IMR-90 (cell line): ENCODE measurements around the gene GRB10.

Experiments used
- BHLHE40 ChIP-seq: fragments of 150-350 bp; IDR thresholded peaks from 2 replicates; pipeline ENCODE4 v1.6.1; 2016; ENCODE audit warnings: mild to moderate bottlenecking, low read depth, low read length
- CEBPB ChIP-seq: IDR thresholded peaks from 2 replicates; pipeline ENCODE4 v1.6.1; 2012; ENCODE audit warnings: low read depth, low read length, improper control_type of control experiment
- CTCF ChIP-seq: conservative IDR thresholded peaks from 2 replicates; pipeline ENCODE4 v1.5.1; 2012; ENCODE audit warnings: mild to moderate bottlenecking, low read depth, low read length, improper control_type of control experiment
- FOS ChIP-seq: fragments of 150-350 bp; IDR thresholded peaks from 2 replicates; pipeline ENCODE4 v1.6.1; 2016; ENCODE audit warnings: low read depth, low read length
- MXI1 ChIP-seq: IDR thresholded peaks from 2 replicates; pipeline ENCODE4 v1.6.1; 2012; ENCODE audit warnings: low read depth, mild to moderate bottlenecking, low read length, moderate library complexity, borderline replicate concordance
- NFE2L2 ChIP-seq: fragments of 150-350 bp; IDR thresholded peaks from 2 replicates; pipeline ENCODE4 v1.6.1; 2016; ENCODE audit warnings: low read depth, mild to moderate bottlenecking, low read length
- POLR2A ChIP-seq: IDR thresholded peaks from 2 replicates; pipeline ENCODE4 v1.6.1; 2012; ENCODE audit warnings: mild to moderate bottlenecking, low read depth, low read length
- RCOR1 ChIP-seq: IDR thresholded peaks from 2 replicates; pipeline ENCODE4 v1.6.1; 2012; ENCODE audit warnings: mild to moderate bottlenecking, low read length, improper control_type of control experiment; ENCODE audit not compliant: insufficient replicate concordance

GRCh38 chr7:50590535-50590934, 192.2 kb downstream of the GRB10 start:
- TF ChIP-seq FOS (no peak), CTCF (no peak), POLR2A (no peak), CEBPB (no peak), NFE2L2 (no peak), BHLHE40 (no peak), RCOR1 (no peak), MXI1 (no peak)
